Endodermal cell (in vitro differentiated cells): ENCODE measurements around the gene CENPI. TPM values are rescaled to one million over a fixed set of nuclear protein-coding genes. Genes with fewer than 3 reads are reported as not detected.

Experiments used
- DNase-seq: peaks from one replicate; pipeline ENCODE4 v3.0.0-alpha.2; 2017
- H3K27ac ChIP-seq: 2 replicates; pipeline ENCODE4 v1.5.1; 2013; ENCODE audit warnings: mild to moderate bottlenecking, low read depth, low read length, moderate library complexity
- H3K27me3 ChIP-seq: 2 replicates; pipeline ENCODE4 v1.6.1; 2013; ENCODE audit warnings: mild to moderate bottlenecking, low read length, moderate library complexity; ENCODE audit not compliant: insufficient read depth, control insufficient read depth, poor library complexity, severe bottlenecking
- H3K36me3 ChIP-seq: 2 replicates; pipeline ENCODE4 v1.7.0; 2013; ENCODE audit warnings: mild to moderate bottlenecking, low read length, moderate library complexity; ENCODE audit not compliant: control insufficient read depth, insufficient read depth
- H3K4me1 ChIP-seq: one replicate; pipeline ENCODE4 v1.7.0; 2013; ENCODE audit warnings: low read length; ENCODE audit not compliant: control insufficient read depth, insufficient read depth
- H3K4me3 ChIP-seq: 2 replicates; pipeline ENCODE4 v1.5.1; 2013; ENCODE audit warnings: mild to moderate bottlenecking, low read length, moderate library complexity
- H3K9ac ChIP-seq: 2 replicates; pipeline ENCODE4 v1.6.1; 2013; ENCODE audit warnings: mild to moderate bottlenecking, low read length, moderate library complexity; ENCODE audit not compliant: poor library complexity, severe bottlenecking; ENCODE audit errors: extremely low read depth
- H3K9me3 ChIP-seq: 2 replicates; pipeline ENCODE4 v1.6.1; 2013; ENCODE audit warnings: mild to moderate bottlenecking, low read length, moderate library complexity; ENCODE audit not compliant: control insufficient read depth
- H3K27ac Mint-ChIP-seq: 2 replicates; pipeline ENCODE4 v1.8.0; 2020; ENCODE audit warnings: mixed read lengths
- H3K27me3 Mint-ChIP-seq: 2 replicates; pipeline ENCODE4 v1.8.0; 2021; ENCODE audit warnings: mild to moderate bottlenecking, mixed read lengths; ENCODE audit not compliant: insufficient read depth
- H3K36me3 Mint-ChIP-seq: 2 replicates; pipeline ENCODE4 v1.8.0; 2020; ENCODE audit warnings: low read depth, mixed read lengths
- H3K4me1 Mint-ChIP-seq: 2 replicates; pipeline ENCODE4 v1.8.0; 2020; ENCODE audit warnings: mixed read lengths
- H3K4me3 Mint-ChIP-seq: 2 replicates; pipeline ENCODE4 v1.8.0; 2020; ENCODE audit warnings: mild to moderate bottlenecking, moderate library complexity, mixed read lengths
- H3K9me3 Mint-ChIP-seq: 2 replicates; pipeline ENCODE4 v1.8.0; 2020; ENCODE audit warnings: mild to moderate bottlenecking, mixed read lengths
- WGBS, 2 experiments: methylation state at CpG; one replicate each; pipeline versions ENCODE4 v1.1.5 to v1.1.7; 2013; ENCODE audit warnings: missing lambda C conversion rate in 2 of 2, mixed read lengths in 1 of 2; ENCODE audit not compliant: insufficient coverage in 1 of 2, insufficient read length in 1 of 2; 5-methylcytosine and 5-hydroxymethylcytosine counted together
- total RNA-seq, 2 donors: library from RNA; stranded (reverse); fragmentation: NEBNext Ultra II Directional in 1 of 2; extraction: Animal tissue kit (Norgen Biotek cat#: 25700) in 1 of 2; gene quantifications; 2 replicates in 1 of 2; 3 replicates in 1 of 2; pipeline ENCODE4 v1.2.1, GENCODE V29; 2021
- TF ChIP-seq, protein P1 (sequence below): fragments of 200-600 bp; sonication (generic); conservative IDR thresholded peaks from 2 replicates; pipeline ENCODE4 v1.5.0; 2021; ENCODE audit warnings: antibody characterized with exemption, mild to moderate bottlenecking

Gene CENPI
- total RNA-seq, 2 donors from 2014 or later, result 24.5 to 36.9 TPM

DNA sequence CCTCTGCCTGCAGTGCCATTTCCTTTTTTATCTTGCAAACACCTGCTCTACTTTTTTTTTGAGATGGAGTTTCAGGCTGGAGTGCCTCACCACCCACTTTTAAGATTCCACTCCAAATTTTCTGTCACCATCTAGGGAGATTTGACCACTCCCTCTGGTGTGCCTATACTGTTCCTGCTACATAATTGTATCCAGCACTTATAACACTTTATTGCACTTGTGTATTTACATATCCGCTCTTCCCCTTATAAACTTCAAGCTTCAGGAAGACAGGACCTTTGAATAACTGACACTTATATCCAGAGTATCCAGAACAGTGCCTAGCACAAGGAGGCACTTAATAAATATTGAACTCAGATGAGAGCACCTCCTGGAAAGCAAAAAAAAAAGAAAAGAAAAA, 6.2 kb upstream of the CENPI start:
- no peaks in the 10 kb centered on the region for H3K36me3 ChIP-seq
- no peak overlapping the region for H3K4me3 ChIP-seq
- no peaks in the 10 kb centered on the region for H3K4me1 Mint-ChIP-seq
- TF ChIP-seq, protein P1, sequence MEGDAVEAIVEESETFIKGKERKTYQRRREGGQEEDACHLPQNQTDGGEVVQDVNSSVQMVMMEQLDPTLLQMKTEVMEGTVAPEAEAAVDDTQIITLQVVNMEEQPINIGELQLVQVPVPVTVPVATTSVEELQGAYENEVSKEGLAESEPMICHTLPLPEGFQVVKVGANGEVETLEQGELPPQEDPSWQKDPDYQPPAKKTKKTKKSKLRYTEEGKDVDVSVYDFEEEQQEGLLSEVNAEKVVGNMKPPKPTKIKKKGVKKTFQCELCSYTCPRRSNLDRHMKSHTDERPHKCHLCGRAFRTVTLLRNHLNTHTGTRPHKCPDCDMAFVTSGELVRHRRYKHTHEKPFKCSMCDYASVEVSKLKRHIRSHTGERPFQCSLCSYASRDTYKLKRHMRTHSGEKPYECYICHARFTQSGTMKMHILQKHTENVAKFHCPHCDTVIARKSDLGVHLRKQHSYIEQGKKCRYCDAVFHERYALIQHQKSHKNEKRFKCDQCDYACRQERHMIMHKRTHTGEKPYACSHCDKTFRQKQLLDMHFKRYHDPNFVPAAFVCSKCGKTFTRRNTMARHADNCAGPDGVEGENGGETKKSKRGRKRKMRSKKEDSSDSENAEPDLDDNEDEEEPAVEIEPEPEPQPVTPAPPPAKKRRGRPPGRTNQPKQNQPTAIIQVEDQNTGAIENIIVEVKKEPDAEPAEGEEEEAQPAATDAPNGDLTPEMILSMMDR, result no peak
- H3K27me3 Mint-ChIP-seq, result no peaks in the 10 kb centered on the region
- H3K27ac Mint-ChIP-seq, result no peak overlapping the region
- no peaks in the 10 kb centered on the region for H3K4me1 ChIP-seq
- no peak overlapping the region for H3K4me3 Mint-ChIP-seq
- H3K9ac ChIP-seq, result no peak overlapping the region
- H3K9me3 ChIP-seq, result no peaks in the 10 kb centered on the region
- no peak overlapping the region for H3K27ac ChIP-seq
- peaks cover 3% of the 10 kb centered on the region for H3K36me3 Mint-ChIP-seq
- DNase-seq, result no peak
- 63 to 100% methylated on average over 1 of the region's 1 CpG for WGBS, 2 experiments
- peaks cover 69% of the 10 kb centered on the region for H3K9me3 Mint-ChIP-seq
- no peaks in the 10 kb centered on the region for H3K27me3 ChIP-seq

DNA sequence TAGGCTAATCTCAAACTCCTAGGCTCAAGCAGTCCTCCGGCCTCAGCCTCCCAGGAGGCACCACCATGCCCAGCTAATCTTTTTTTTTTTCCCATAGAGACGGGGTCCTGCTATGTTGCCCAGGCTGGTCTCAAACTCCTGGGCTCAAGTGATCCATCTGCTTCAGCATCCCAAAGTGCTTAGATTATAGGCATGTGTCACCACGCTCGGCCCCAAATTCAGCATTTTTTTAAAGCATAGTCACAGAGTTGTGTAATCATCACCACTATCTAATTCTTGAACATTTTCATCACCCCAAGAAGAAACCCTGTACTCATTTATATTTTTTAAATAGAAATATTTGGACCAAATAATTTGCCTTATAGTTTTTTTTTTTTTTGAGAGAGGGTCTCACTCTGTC, 10.3 kb downstream of the CENPI start:
- peaks cover 52% of the 10 kb centered on the region for H3K9me3 Mint-ChIP-seq

DNA sequence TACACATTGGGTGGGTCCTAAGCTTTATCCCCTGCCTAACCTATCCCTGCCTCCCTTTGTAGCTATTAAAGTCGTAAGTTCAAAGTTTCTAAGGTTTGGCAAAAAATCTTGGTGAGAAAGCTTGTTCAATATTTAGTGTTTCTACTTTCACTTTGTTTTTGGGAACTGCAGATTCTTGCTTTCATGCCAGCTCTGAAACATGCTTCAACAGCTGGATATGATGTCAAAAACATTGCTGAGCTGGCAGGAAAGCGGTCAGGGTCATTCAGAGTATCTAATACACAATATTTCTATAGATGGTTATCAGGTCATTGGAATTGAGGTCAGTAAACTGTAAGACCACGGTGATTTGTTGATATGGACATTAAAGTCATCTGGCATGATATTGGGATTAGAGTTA, 19.7 kb downstream of the CENPI start:
- TF ChIP-seq, protein P1, result no peak
- no peaks in the 10 kb centered on the region for H3K27me3 ChIP-seq
- H3K27me3 Mint-ChIP-seq, result no peaks in the 10 kb centered on the region
- H3K9ac ChIP-seq, result no peak overlapping the region
- no peak overlapping the region for H3K4me3 Mint-ChIP-seq
- H3K4me1 ChIP-seq, result no peaks in the 10 kb centered on the region
- no peak overlapping the region for H3K4me3 ChIP-seq
- H3K36me3 ChIP-seq, result peaks cover 38% of the 10 kb centered on the region
- 95% methylated on average over 1 of the region's 3 CpGs; no CpG with 5 or more reads in 1 of the 2 experiments for WGBS, 2 experiments
- no peak overlapping the region for H3K27ac ChIP-seq
- no peaks in the 10 kb centered on the region for H3K4me1 Mint-ChIP-seq
- peaks cover 44% of the 10 kb centered on the region for H3K36me3 Mint-ChIP-seq
- no peak overlapping the region for H3K27ac Mint-ChIP-seq
- H3K9me3 ChIP-seq, result no peaks in the 10 kb centered on the region
- DNase-seq, result no peak
- peaks cover 45% of the 10 kb centered on the region for H3K9me3 Mint-ChIP-seq

More for the DNA sequence above, 10.3 kb downstream of the CENPI start:
- H3K4me3 ChIP-seq, result no peak overlapping the region
- TF ChIP-seq, protein P1, result no peak
- Mint-ChIP-seq H3K27ac (no peak overlapping the region), H3K4me1 (no peaks in the 10 kb centered on the region), H3K27me3 (no peaks in the 10 kb centered on the region), H3K4me3 (no peak overlapping the region), H3K36me3 (peaks cover 32% of the 10 kb centered on the region)
- no peaks in the 10 kb centered on the region for H3K27me3 ChIP-seq
- H3K27ac ChIP-seq, result no peak overlapping the region
- H3K4me1 ChIP-seq, result no peaks in the 10 kb centered on the region
- DNase-seq, result no peak
- H3K9me3 ChIP-seq, result no peaks in the 10 kb centered on the region
- 90 to 100% methylated on average over 2 to 4 of the region's 4 CpGs for WGBS, 2 experiments
- no peak overlapping the region for H3K9ac ChIP-seq
- H3K36me3 ChIP-seq, result peaks cover 46% of the 10 kb centered on the region
